SIG-M5 treated with dmso at 0.1 percent for 504 hours (cell line): Measurements from ENCODE around the gene PCDH9.

Experiments
- DNase-seq: peaks from one replicate; lab custom pipeline; 2025; ENCODE audit not compliant: unreplicated experiment; lab: John Stamatoyannopoulos, UW

Gene PCDH9

GRCh38 chr13:66546534-66547379 lies 683.4 kb downstream of the PCDH9 start:
- no peak for DNase-seq

DNA sequence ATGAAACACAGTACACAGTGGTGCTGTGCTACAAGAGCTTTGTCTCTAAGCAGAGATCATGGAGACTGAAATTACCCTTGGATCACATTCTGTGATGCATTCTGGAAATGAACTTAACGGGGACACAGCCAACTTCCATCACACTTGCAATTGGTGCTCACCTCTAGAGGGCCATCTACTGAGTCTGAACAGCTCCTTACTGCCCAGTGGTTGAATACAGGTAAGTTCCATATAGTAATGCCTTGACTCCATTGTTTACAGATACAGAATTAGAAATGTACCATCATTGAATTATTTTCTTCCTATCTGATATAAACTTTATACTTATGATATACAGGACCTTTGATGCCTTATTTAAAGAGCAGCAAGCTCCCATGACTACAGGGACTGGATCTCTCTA lies 686.4 kb downstream of the PCDH9 start:
- no peak for DNase-seq

GRCh38 chr13:66537417-66537816 lies 692.7 kb downstream of the PCDH9 start:
- no peak for DNase-seq

GRCh38 chr13:66536746-66537145 lies 693.4 kb downstream of the PCDH9 start:
- DNase-seq: no peak

GRCh38 chr13:66534561-66534960 lies 695.6 kb downstream of the PCDH9 start:
- DNase-seq: no peak

DNA sequence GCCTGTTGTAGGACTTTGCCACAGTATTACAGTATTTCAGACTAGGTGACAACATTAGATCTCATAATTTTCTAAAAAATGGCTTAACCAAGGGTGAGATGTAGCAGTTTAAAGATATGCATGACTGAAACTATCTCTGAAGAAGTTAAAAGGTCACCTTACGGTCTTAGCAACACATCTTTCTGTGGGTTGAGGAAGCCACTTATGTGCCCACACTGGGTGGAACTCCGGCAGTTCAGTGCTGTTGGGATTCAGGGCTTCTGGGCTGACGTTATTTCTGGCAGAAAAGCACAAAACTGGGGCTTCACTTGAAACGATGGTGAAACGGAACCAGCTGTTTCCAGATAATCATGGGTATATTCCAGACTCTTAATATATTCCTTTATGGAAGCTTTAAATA lies 697.3 kb downstream of the PCDH9 start:
- no peak for DNase-seq

DNA sequence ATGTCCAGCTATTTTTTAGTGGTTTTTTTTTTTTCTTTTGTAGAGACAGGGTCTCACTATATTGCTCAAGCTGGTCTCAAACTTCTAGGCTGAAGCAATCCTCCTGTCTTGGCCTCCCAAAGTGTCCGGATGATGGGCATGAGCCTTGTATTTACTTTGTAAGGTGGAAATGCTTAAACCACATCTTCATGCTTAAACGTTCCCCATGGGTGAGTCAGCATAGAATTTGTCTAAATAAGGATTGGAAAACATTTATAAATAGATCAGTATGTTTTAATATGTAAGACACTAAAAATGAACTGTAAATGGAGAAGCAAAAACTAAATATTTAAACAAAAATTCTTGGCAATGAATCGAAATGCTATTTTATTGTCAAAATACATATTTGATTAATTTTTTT lies 698.0 kb downstream of the PCDH9 start:
- DNase-seq: no peak

DNA sequence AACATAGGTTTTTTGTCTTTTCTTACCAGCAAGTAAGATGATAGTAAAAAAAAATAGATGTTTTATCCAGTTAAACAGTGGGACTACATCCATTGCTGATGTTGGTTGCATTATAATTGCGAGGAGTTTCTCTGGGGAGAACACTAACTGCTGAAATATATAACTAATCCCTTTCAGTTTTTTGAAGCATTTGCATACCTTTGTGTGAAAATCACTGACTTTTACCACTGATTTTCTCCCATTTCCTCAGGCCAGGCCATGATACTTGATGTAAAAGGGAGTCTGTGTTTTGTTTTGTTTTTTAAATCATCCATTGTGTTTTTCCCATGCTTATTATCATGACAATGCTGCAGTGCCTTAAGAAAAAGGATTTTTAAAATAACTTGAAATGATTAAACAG lies 699.5 kb downstream of the PCDH9 start:
- no peak for DNase-seq

GRCh38 chr13:66530158-66530557 lies 700.0 kb downstream of the PCDH9 start:
- DNase-seq: no peak

DNA sequence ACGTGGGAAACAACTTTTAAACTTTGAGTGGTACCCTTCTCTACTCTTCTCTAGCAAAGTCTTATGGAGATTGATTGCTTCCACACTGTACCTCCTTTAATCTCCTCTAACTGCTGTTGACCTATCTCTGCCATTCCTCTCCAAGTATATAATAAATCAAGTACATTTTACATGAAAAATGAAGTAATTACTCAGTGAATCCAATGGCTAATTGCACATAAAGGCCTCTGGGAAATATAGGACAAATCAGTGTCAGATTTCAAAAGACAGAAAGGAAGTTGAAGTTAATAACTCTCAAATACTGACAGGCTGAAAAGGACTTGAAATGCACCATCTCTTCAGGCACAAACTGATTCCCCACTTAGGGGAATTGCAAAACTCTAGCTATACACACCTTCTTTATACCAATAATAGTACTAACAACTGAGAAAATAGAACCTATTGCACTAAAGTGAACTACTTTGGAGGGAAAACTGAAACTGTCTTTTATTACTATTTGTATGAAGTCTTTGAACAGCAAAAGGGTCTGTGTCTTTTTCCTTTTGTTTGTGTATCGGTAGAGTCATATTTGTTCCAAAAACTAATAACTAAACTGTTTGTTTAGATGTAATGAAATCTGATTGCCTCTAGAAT lies 701.1 kb downstream of the PCDH9 start:
- DNase-seq: no peak

DNA sequence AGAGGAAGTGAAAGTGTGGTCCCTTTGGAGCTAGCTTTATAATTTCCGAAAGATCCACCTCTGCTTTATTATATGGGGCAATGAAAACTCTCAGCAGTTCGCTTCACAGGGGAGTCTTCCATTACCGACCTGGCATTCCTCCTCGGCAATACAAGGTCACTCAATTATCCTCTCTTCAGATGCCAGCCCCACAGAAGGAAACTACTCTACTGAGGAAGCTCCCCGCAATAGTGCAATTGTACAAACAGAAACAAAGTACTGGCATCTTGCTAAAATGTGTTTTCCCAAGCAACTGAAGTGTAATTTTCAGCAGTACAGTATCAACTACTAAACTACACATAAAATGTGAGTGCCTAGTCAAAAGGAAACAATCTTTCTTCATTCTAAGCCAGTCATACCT lies 702.0 kb downstream of the PCDH9 start:
- DNase-seq: no peak

- no peak for DNase-seq
Observed at GRCh38 chr13:66520511-66521355, 709.4 kb downstream of the PCDH9 start.

DNA sequence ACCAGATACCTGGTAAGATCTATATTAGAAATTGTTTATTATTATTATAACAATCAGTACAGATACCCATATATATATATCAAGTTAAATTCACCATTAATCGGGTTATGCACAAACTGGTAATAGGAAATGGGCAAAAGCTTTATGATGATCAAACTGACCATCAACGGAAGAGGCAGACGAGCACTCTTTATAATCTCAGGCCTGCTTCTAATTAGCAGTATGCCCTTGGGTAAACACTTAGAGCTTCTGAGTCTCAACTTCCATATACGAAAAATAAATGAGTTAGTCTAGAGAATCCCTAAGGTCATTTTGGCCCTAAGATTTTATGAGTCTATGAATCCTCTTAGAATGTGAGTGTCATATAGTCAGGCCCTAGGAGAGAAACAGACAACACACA lies 710.9 kb downstream of the PCDH9 start:
- DNase-seq: no peak

GRCh38 chr13:66518068-66518467 lies 712.1 kb downstream of the PCDH9 start:
- no peak for DNase-seq

DNA sequence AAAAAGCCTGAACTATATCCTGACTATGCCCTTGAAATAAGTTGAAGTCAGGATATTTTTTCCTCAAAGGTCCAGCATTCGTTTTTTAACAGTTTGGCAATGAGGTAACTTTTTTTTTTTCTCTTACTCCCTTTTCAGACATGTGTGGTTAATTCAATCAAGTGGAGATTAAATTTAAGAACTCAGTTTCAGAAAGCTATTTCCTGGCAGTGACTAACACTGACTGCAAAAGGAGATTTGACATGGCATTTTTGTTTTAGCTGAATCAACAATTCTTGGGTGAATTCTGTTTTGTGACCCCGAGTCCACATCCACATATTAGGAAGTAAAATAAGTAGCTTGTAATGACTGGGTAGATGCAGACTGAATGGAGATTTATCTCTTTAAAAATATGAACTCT lies 716.4 kb downstream of the PCDH9 start:
- DNase-seq: no peak

GRCh38 chr13:66509175-66509574 lies 721.0 kb downstream of the PCDH9 start:
- DNase-seq: peak; percentile 14

GRCh38 chr13:66508153-66508909 lies 721.8 kb downstream of the PCDH9 start:
- DNase-seq: no peak

- DNase-seq: no peak
Observed at GRCh38 chr13:66506979-66507378, 723.2 kb downstream of the PCDH9 start.

GRCh38 chr13:66506051-66506777 lies 723.9 kb downstream of the PCDH9 start:
- DNase-seq: no peak

- no peak for DNase-seq
Observed at GRCh38 chr13:66503890-66504289, 726.2 kb downstream of the PCDH9 start.
